ENCODE measurements around the gene SLC6A1. TPM values are rescaled to one million over a fixed set of nuclear protein-coding genes. Genes with fewer than 3 reads are reported as not detected.
"Not testable (repeated sequence)": the region's sequence is repeated elsewhere in the genome, so short reads cannot be mapped to it uniquely, and the experiment has no call there.

SLC6A1 gene
- total RNA-seq, 1 donor from 2014 or later: not detected

DNA sequence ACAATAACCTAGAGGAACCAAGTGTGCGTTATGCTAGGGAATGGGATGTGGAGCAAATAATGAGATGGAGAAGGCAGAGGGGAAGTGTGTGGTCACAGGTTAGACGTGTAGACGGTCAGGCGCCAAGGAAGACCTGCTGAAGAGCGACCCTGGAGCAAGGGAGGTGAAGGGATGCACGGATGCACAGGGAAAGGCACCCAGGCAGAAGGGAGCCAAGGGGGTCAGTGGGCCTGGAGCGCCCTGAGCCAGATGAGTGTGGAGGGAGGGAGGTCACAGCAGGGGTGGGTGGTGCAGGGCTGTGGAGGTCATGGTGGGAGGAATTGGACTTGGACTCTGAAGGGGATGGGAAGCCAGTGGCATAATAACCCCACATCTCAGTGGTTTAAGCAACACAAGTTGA lies 70.2 kb downstream of the SLC6A1 start:
- no peak overlapping the region for H3K27ac Mint-ChIP-seq
- H3K4me1 Mint-ChIP-seq: no peaks in the 10 kb centered on the region
- H3K36me3 Mint-ChIP-seq: no peaks in the 10 kb centered on the region
- TF ChIP-seq, protein P1, sequence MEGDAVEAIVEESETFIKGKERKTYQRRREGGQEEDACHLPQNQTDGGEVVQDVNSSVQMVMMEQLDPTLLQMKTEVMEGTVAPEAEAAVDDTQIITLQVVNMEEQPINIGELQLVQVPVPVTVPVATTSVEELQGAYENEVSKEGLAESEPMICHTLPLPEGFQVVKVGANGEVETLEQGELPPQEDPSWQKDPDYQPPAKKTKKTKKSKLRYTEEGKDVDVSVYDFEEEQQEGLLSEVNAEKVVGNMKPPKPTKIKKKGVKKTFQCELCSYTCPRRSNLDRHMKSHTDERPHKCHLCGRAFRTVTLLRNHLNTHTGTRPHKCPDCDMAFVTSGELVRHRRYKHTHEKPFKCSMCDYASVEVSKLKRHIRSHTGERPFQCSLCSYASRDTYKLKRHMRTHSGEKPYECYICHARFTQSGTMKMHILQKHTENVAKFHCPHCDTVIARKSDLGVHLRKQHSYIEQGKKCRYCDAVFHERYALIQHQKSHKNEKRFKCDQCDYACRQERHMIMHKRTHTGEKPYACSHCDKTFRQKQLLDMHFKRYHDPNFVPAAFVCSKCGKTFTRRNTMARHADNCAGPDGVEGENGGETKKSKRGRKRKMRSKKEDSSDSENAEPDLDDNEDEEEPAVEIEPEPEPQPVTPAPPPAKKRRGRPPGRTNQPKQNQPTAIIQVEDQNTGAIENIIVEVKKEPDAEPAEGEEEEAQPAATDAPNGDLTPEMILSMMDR (IDR thresholded peaks at IDR 0.05; ENCODE audit: unreplicated experiment): no peak
- no peak overlapping the region for H3K4me3 Mint-ChIP-seq
- H3K27me3 Mint-ChIP-seq (ENCODE audit: low read depth): peaks cover 35% of the 10 kb centered on the region
- peaks cover 16% of the 10 kb centered on the region for H3K9me3 Mint-ChIP-seq
- DNase-seq (ENCODE audit: low spot score in 2 of 2, unreplicated experiment in 2 of 2): no peak

DNA sequence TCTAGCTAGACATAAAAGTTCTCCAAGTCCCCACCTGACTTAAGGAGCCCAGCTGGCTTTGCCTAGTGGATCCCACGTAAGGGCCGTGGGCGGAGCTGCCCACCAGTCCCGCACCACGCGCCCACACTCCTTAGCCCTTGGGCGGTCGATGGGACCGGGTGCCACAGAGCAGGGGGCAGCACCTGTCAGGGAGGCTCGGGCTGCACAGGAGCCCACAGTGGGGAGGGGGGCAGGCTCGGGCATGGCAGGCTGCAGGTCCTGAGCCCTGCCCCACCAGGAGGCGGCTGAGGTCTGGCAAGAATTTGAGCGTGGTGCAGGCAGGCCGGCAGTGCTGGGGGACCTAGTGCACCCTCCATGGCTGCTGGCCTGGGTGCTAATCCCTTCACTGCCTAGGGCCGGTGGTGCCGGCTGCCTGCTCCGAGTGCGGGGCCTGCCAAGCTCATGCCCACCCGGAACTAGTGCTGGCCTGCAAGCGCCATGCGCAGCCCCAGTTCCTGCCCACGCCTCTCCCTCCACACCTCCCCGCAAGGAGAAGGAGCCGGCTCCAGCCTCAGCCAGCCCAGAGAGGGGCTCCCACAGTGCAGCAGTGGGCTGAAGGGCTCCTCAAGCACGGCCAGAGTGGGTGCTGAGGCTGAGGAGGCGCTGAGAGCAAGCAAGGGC lies 78.7 kb downstream of the SLC6A1 start:
- Mint-ChIP-seq H3K27ac (no peak overlapping the region), H3K27me3 (ENCODE audit: low read depth) (peaks cover 15% of the 10 kb centered on the region), H3K9me3 (peaks cover 33% of the 10 kb centered on the region), H3K4me3 (no peak overlapping the region), H3K4me1 (no peaks in the 10 kb centered on the region), H3K36me3 (no peaks in the 10 kb centered on the region)
- DNase-seq (ENCODE audit: low spot score in 2 of 2, unreplicated experiment in 2 of 2): no peak
- TF ChIP-seq, protein P1 (IDR thresholded peaks at IDR 0.05; ENCODE audit: unreplicated experiment): no peak

DNA sequence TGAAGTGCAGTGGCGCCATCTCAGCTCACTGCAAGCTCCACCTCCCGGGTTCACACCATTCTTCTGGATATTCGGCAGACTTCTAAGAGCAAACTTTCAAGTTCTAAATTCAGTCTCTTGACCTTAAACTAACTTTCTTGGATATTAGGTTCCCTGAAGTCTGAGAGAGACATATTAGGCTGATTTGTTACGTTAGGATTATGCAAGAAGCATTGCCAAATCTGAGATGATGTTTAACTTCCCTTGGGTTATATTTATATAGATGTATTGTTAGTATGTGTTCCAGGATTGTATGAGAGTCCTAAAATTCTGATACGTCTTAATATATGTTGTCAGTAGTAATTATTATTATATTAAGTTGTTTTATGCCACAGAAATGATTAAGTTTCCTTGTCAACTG lies 80.1 kb downstream of the SLC6A1 start:
- peaks cover 22% of the 10 kb centered on the region for H3K27me3 Mint-ChIP-seq (ENCODE audit: low read depth)
- H3K9me3 Mint-ChIP-seq: peaks cover 27% of the 10 kb centered on the region
- no peak overlapping the region for H3K27ac Mint-ChIP-seq
- H3K4me3 Mint-ChIP-seq: no peak overlapping the region
- no peak for DNase-seq (ENCODE audit: low spot score in 2 of 2, unreplicated experiment in 2 of 2)
- TF ChIP-seq, protein P1 (IDR thresholded peaks at IDR 0.05; ENCODE audit: unreplicated experiment): no peak
- no peaks in the 10 kb centered on the region for H3K4me1 Mint-ChIP-seq
- H3K36me3 Mint-ChIP-seq: no peaks in the 10 kb centered on the region

DNA sequence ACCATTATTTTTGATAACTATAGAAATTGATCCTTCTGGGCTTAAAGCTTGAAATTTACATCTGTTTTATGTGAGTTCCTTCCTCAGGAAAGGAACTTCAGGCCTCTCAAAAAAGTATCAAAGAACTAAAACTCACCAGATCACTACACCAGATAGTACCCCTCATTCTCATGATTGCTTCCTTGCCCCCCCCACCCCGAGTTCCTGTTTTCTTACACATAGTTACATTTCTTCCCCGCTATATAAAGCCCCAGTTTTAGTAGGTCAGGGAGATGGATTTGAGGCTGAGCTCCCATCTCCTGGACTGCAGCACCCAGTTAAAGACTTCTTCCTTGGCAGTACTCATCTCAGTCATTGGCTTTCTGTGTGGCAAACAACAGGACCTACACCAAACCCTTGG lies 81.5 kb downstream of the SLC6A1 start:
- TF ChIP-seq, protein P1 (IDR thresholded peaks at IDR 0.05; ENCODE audit: unreplicated experiment): no peak
- peaks cover 25% of the 10 kb centered on the region for H3K27me3 Mint-ChIP-seq (ENCODE audit: low read depth)
- H3K27ac Mint-ChIP-seq: no peak overlapping the region
- H3K36me3 Mint-ChIP-seq: no peaks in the 10 kb centered on the region
- no peak overlapping the region for H3K4me3 Mint-ChIP-seq
- peaks cover 15% of the 10 kb centered on the region for H3K9me3 Mint-ChIP-seq
- DNase-seq (ENCODE audit: low spot score in 2 of 2, unreplicated experiment in 2 of 2): no peak
- no peaks in the 10 kb centered on the region for H3K4me1 Mint-ChIP-seq

DNA sequence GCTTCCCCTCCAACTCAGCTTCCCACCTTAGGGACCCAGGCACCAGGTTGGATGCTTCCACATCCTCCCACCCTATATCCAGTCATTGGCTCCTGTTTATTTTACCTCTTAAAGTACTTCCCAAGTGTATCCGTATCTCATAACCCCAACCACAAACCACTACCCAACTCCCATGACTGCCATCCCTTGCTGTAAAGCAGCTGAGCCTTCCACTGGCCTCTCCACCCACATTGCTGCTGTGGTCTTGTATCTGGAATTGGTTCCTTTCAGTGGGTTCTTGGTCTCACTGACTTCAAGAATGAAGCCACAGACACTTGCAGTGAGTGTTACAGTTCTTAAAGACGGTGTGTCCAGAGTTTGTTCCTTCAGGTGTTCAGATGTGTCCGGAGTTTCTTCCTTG lies 81.9 kb downstream of the SLC6A1 start:
- peaks cover 13% of the 10 kb centered on the region for H3K9me3 Mint-ChIP-seq
- H3K36me3 Mint-ChIP-seq: no peaks in the 10 kb centered on the region
- TF ChIP-seq, protein P1 (IDR thresholded peaks at IDR 0.05; ENCODE audit: unreplicated experiment): no peak
- H3K27ac Mint-ChIP-seq: no peak overlapping the region
- peaks cover 25% of the 10 kb centered on the region for H3K27me3 Mint-ChIP-seq (ENCODE audit: low read depth)
- H3K4me1 Mint-ChIP-seq: no peaks in the 10 kb centered on the region
- no peak overlapping the region for H3K4me3 Mint-ChIP-seq
- DNase-seq (ENCODE audit: low spot score in 2 of 2, unreplicated experiment in 2 of 2): no peak

DNA sequence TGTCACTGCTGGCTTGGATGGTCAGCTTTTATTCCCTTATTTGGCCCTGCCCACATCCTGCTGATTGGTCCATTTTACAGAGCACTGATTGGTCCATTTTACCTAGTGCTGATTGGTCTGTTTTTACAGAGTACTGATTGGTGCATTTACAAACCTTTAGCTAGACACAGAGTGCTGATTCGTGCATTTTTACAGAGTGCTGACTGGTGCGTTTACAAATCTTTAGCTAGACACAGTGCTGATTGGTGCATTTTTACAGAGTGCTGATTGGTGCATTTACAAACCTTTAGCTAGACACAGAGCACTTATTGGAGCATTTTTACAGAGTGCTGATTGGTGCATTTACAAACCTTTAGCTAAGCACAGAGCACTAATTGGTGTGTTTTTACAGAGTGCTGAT lies 82.6 kb downstream of the SLC6A1 start:
- peaks cover 25% of the 10 kb centered on the region for H3K27me3 Mint-ChIP-seq (ENCODE audit: low read depth)
- not testable (repeated sequence) for H3K27ac Mint-ChIP-seq; H3K4me3 Mint-ChIP-seq; H3K9me3 Mint-ChIP-seq; H3K4me1 Mint-ChIP-seq; DNase-seq (ENCODE audit: low spot score in 2 of 2, unreplicated experiment in 2 of 2); H3K36me3 Mint-ChIP-seq
